Astrocyte (in vitro differentiated cells and primary cell): Measurements from ENCODE around the gene BCAN. TPM values are rescaled to one million over a fixed set of nuclear protein-coding genes. Genes with fewer than 3 reads are reported as not detected.

Source experiments
- DNase-seq: peaks from one replicate; pipeline ENCODE4 v3.0.0-alpha.2; 2010; ENCODE audit warnings: low read depth
- FAIRE-seq: peaks from 2 replicates; lab custom pipeline; 2011; peaks lifted over from hg19 to GRCh38; lab: Jason Lieb, UNC
- H2AFZ ChIP-seq: 2 replicates; pipeline ENCODE4 v1.6.0; 2012; ENCODE audit warnings: low read depth, low read length, inconsistent platforms
- H3K27ac ChIP-seq: 2 replicates; pipeline ENCODE4 v1.5.1; 2011; ENCODE audit warnings: low read depth, low read length, inconsistent platforms
- H3K27me3 ChIP-seq: 2 replicates; pipeline ENCODE4 v1.6.0; 2011; ENCODE audit warnings: low read length, inconsistent platforms; ENCODE audit not compliant: insufficient read depth
- H3K36me3 ChIP-seq: 2 replicates; pipeline ENCODE4 v1.5.1; 2011; ENCODE audit warnings: low read length, inconsistent platforms; ENCODE audit not compliant: insufficient read depth
- H3K4me1 ChIP-seq: 2 replicates; pipeline ENCODE4 v1.5.1; 2011; ENCODE audit warnings: low read length, inconsistent platforms; ENCODE audit not compliant: insufficient read depth
- H3K4me2 ChIP-seq: 2 replicates; pipeline ENCODE4 v1.6.0; 2012; ENCODE audit warnings: low read length, inconsistent platforms
- H3K4me3 ChIP-seq: 2 replicates; pipeline ENCODE4 v1.5.1; 2011; ENCODE audit warnings: low read depth, mild to moderate bottlenecking, low read length, inconsistent platforms; ENCODE audit not compliant: insufficient read depth
- H3K79me2 ChIP-seq: 2 replicates; pipeline ENCODE4 v1.6.0; 2012; ENCODE audit warnings: mild to moderate bottlenecking, low read length, inconsistent platforms; ENCODE audit not compliant: insufficient read depth
- H3K9ac ChIP-seq: 2 replicates; pipeline ENCODE4 v1.6.0; 2012; ENCODE audit warnings: mild to moderate bottlenecking, low read length, inconsistent platforms
- H3K9me3 ChIP-seq: 2 replicates; pipeline ENCODE4 v1.5.1; 2012; ENCODE audit warnings: low read depth, mild to moderate bottlenecking, low read length, inconsistent platforms; ENCODE audit not compliant: insufficient read depth
- H4K20me1 ChIP-seq: 2 replicates; pipeline ENCODE4 v1.6.0; 2012; ENCODE audit warnings: low read length, inconsistent platforms; ENCODE audit not compliant: insufficient read depth
- H3K27ac Mint-ChIP-seq: one replicate; pipeline ENCODE4 v1.8.0; 2021; ENCODE audit warnings: mild to moderate bottlenecking, mixed read lengths; ENCODE audit not compliant: unreplicated experiment
- H3K27me3 Mint-ChIP-seq: one replicate; pipeline ENCODE4 v1.8.0; 2021; ENCODE audit warnings: low read depth, mixed read lengths; ENCODE audit not compliant: unreplicated experiment
- H3K36me3 Mint-ChIP-seq: one replicate; pipeline ENCODE4 v1.8.0; 2021; ENCODE audit warnings: low read depth, mixed read lengths; ENCODE audit not compliant: unreplicated experiment
- H3K4me1 Mint-ChIP-seq: one replicate; pipeline ENCODE4 v1.8.0; 2021; ENCODE audit warnings: low read depth, mixed read lengths; ENCODE audit not compliant: unreplicated experiment
- H3K4me3 Mint-ChIP-seq: one replicate; pipeline ENCODE4 v1.8.0; 2021; ENCODE audit warnings: mild to moderate bottlenecking, moderate library complexity, mixed read lengths; ENCODE audit not compliant: unreplicated experiment
- H3K9me3 Mint-ChIP-seq: one replicate; pipeline ENCODE4 v1.8.0; 2021; ENCODE audit warnings: mild to moderate bottlenecking, mixed read lengths; ENCODE audit not compliant: unreplicated experiment
- EZH2 ChIP-seq: IDR thresholded peaks from 2 replicates; pipeline ENCODE4 v1.6.1; 2012; ENCODE audit warnings: mild to moderate bottlenecking, low read length, inconsistent platforms; ENCODE audit not compliant: insufficient read depth
- total RNA-seq: library from RNA; stranded (reverse); gene quantifications from 2 replicates; pipeline ENCODE4 v1.2.1, GENCODE V29; 2021
- TF ChIP-seq, protein P1 (sequence below): IDR thresholded peaks from 2 replicates; pipeline ENCODE4 v1.5.1; 2011; ENCODE audit warnings: low read depth, mild to moderate bottlenecking, inconsistent platforms, low read length, moderate library complexity; ENCODE audit not compliant: insufficient read depth

The BCAN gene
- total RNA-seq, 1 donor from 2014 or later: 0.41 TPM

DNA sequence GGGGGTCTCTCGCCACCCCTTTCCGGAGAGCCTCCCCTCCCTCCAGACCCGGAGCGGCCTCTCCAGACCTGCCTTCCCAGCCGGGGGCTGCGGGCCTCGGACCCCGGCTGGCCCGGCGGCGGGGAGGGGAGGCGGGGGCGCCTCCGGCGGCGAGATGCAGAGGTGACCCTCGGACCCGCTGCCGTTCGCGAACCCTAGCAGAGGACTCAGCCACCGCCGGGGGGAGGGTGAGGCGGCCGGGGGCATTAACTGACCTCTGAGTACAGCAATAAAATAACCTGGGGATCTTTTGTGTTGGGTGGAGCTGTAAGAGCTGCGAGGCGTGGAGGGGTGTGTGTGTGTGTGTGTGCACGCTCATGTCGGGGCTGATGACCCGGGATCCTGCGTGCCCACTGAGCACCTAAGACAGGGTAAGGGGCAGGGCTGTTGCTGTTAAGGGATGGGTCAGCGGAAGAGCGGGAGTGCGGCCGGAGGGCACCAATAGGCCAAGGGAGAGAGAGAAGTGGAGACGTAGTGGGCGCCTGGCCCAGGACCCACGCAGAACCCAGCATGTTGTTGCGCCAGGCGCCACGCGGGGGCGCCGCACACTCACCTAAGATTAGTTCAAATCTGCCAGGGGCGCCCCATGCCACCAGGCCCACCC is 16.4 kb upstream of the BCAN start:
- peaks cover 46% of the 10 kb centered on the region for H3K27me3 ChIP-seq
- no peak overlapping the region for H3K27ac Mint-ChIP-seq

DNA sequence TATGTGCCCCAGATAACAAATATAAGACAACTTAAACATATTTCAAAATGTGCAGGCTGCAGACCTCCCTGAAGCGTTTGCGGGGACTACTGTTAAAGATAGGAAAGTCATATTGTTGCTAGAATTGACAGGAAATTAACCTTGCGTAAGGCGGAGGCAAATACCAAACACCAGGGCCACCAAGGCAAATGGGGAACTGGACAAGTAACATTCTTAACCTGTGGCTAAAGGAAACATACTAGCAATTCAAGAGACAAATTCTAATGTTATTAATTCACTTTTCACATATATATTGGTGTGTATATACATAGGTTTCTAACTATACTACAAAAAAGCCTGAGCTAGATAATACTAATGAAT is 15.9 kb upstream of the BCAN start:
- no peaks in the 10 kb centered on the region for H4K20me1 ChIP-seq
- Mint-ChIP-seq H3K27me3 (peaks cover 59% of the 10 kb centered on the region), H3K27ac (no peak overlapping the region), H3K4me3 (peak overlapping the region; percentile 73), H3K4me1 (peaks cover 3% of the 10 kb centered on the region), H3K9me3 (no peaks in the 10 kb centered on the region), H3K36me3 (no peaks in the 10 kb centered on the region)
- no peaks in the 10 kb centered on the region for H3K79me2 ChIP-seq
- FAIRE-seq (no peak), DNase-seq (no peak)
- no peak overlapping the region for H3K4me3 ChIP-seq
- H3K4me1 ChIP-seq: peaks cover 6% of the 10 kb centered on the region
- peaks cover 46% of the 10 kb centered on the region for H3K27me3 ChIP-seq
- no peaks in the 10 kb centered on the region for H3K36me3 ChIP-seq
- no peak overlapping the region for H3K4me2 ChIP-seq
- H3K9me3 ChIP-seq: no peaks in the 10 kb centered on the region
- H3K27ac ChIP-seq: no peak overlapping the region
- H2AFZ ChIP-seq: no peak overlapping the region
- no peak overlapping the region for H3K9ac ChIP-seq
- TF ChIP-seq, protein P1, sequence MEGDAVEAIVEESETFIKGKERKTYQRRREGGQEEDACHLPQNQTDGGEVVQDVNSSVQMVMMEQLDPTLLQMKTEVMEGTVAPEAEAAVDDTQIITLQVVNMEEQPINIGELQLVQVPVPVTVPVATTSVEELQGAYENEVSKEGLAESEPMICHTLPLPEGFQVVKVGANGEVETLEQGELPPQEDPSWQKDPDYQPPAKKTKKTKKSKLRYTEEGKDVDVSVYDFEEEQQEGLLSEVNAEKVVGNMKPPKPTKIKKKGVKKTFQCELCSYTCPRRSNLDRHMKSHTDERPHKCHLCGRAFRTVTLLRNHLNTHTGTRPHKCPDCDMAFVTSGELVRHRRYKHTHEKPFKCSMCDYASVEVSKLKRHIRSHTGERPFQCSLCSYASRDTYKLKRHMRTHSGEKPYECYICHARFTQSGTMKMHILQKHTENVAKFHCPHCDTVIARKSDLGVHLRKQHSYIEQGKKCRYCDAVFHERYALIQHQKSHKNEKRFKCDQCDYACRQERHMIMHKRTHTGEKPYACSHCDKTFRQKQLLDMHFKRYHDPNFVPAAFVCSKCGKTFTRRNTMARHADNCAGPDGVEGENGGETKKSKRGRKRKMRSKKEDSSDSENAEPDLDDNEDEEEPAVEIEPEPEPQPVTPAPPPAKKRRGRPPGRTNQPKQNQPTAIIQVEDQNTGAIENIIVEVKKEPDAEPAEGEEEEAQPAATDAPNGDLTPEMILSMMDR: no peak
- TF ChIP-seq EZH2: no peak

More for the DNA sequence above, 16.4 kb upstream of the BCAN start:
- Histone ChIP-seq H3K9ac (no peak overlapping the region), H3K79me2 (no peaks in the 10 kb centered on the region), H4K20me1 (no peaks in the 10 kb centered on the region), H3K9me3 (no peaks in the 10 kb centered on the region), H3K4me2 (peak overlapping the region; percentile 73), H3K4me1 (peaks cover 6% of the 10 kb centered on the region), H3K36me3 (no peaks in the 10 kb centered on the region), H3K4me3 (no peak overlapping the region), H2AFZ (no peak overlapping the region), H3K27ac (no peak overlapping the region)
- no peaks in the 10 kb centered on the region for H3K9me3 Mint-ChIP-seq
- FAIRE-seq: no peak
- TF ChIP-seq, protein P1: peak; percentile 66
- peak; percentile 98 for TF ChIP-seq EZH2
- H3K27me3 Mint-ChIP-seq: peaks cover 58% of the 10 kb centered on the region
- H3K4me1 Mint-ChIP-seq: peaks cover 3% of the 10 kb centered on the region
- no peaks in the 10 kb centered on the region for H3K36me3 Mint-ChIP-seq
- no peak for DNase-seq
- H3K4me3 Mint-ChIP-seq: peak overlapping the region; percentile 73

DNA sequence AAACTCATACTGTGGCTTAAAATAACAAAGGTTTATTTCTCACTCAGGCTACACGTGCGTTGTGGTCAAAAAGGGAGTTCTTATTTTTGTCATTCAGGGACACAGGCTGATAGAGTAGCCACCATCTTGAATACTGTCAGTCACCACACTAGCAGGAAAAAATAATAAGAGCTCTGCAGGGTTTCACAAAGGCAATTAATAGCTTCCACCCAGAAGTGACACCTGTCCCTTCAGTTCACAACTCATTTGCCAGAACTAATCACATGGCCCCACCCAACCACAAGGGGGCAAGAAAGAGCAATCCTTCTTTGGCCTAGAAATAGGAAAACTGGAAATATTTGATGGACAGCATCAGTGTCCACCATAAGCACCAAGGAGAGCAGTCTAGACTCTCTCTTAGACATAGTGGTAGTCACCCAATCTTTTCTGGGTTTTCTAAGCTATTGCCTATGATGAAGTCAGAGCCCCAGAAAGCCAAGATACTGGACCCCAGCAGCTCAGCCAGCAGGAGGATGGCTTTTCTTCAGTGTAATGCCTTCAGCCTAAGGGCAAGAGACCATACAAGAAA is 14.5 kb upstream of the BCAN start:
- FAIRE-seq: no peak
- Histone ChIP-seq H3K9me3 (no peaks in the 10 kb centered on the region), H3K27ac (no peak overlapping the region), H3K27me3 (peaks cover 48% of the 10 kb centered on the region), H3K4me2 (no peak overlapping the region), H3K9ac (no peak overlapping the region), H3K36me3 (no peaks in the 10 kb centered on the region), H3K4me3 (no peak overlapping the region), H3K4me1 (peaks cover 6% of the 10 kb centered on the region), H2AFZ (no peak overlapping the region), H4K20me1 (no peaks in the 10 kb centered on the region), H3K79me2 (no peaks in the 10 kb centered on the region)
- Mint-ChIP-seq H3K36me3 (no peaks in the 10 kb centered on the region), H3K27ac (no peak overlapping the region), H3K4me1 (peaks cover 3% of the 10 kb centered on the region), H3K4me3 (no peak overlapping the region), H3K27me3 (peaks cover 56% of the 10 kb centered on the region), H3K9me3 (no peaks in the 10 kb centered on the region)
- TF ChIP-seq, protein P1: peak; percentile 76
- TF ChIP-seq EZH2: no peak
- DNase-seq: peak; percentile 23
